Measurements from ENCODE around the gene FKBP15.

- TF ChIP-seq POLR2A (IDR thresholded peaks at IDR 0.05; ENCODE audit: control extremely low read depth in 1 of 2, low read depth in 2 of 2, low read length in 2 of 2) (no peak), TAF7 (optimal IDR thresholded peaks at IDR 0.05; ENCODE audit: borderline replicate concordance, low read depth, low read length) (no peak), JUN (IDR thresholded peaks at IDR 0.05; ENCODE audit: low read depth, low read length) (no peak), CTCF (IDR thresholded peaks at IDR 0.05; ENCODE audit: control extremely low read depth in 1 of 3, insufficient read depth in 1 of 3, low read depth in 1 of 3, low read length in 3 of 3) (no peak), KDM4A (IDR thresholded peaks at IDR 0.05; ENCODE audit: low read depth, low read length, severe bottlenecking) (no peak), PHF8 (conservative IDR thresholded peaks at IDR 0.05; ENCODE audit: low read depth, low read length) (no peak), TAF1 (IDR thresholded peaks at IDR 0.05; ENCODE audit: low read depth, low read length) (no peak), SP2 (IDR thresholded peaks at IDR 0.05; ENCODE audit: low read length) (no peak), EZH2 (IDR thresholded peaks at IDR 0.05; ENCODE audit: low read depth, low read length, severe bottlenecking) (no peak), SAP30 (IDR thresholded peaks at IDR 0.05; ENCODE audit: insufficient read depth, insufficient replicate concordance, low read length) (no peak), ZNF274 (IDR thresholded peaks at IDR 0.05; ENCODE audit: borderline replicate concordance, extremely low read depth, low read length) (no peak)
Observed at GRCh38 chr9:113219186-113219936, 1.7 kb downstream of the FKBP15 start.

Data from H1 (cell line).